Parathyroid adenoma (tissue), 2 donors: ENCODE data around the gene ZFP36L1.

Experiments
- H2AFZ ChIP-seq: fragments of 300-600 bp; sonication (generic); one replicate; pipeline ENCODE4 v1.7.0; 2017; ENCODE audit warnings: antibody characterized with exemption, mild to moderate bottlenecking
- H3K27ac ChIP-seq: fragments of 300-600 bp; sonication (generic); one replicate; pipeline ENCODE4 v1.7.0; 2017
- H3K27me3 ChIP-seq: fragments of 300-600 bp; sonication (generic); one replicate; pipeline ENCODE4 v1.7.0; 2017; ENCODE audit warnings: low read length; ENCODE audit not compliant: control insufficient read depth, insufficient read depth
- H3K36me3 ChIP-seq: fragments of 300-600 bp; sonication (generic); one replicate; pipeline ENCODE4 v1.7.0; 2017; ENCODE audit warnings: low read length; ENCODE audit not compliant: control insufficient read depth, insufficient read depth
- H3K4me1 ChIP-seq: fragments of 300-600 bp; sonication (generic); one replicate; pipeline ENCODE4 v1.7.0; 2017; ENCODE audit warnings: control low read depth
- H3K4me2 ChIP-seq: fragments of 300-600 bp; sonication (generic); one replicate; pipeline ENCODE4 v1.7.0; 2017; ENCODE audit warnings: low read length
- H3K4me3 ChIP-seq: fragments of 300-600 bp; sonication (generic); one replicate; pipeline ENCODE4 v1.7.0; 2017; ENCODE audit warnings: low read depth, low read length
- H3K79me2 ChIP-seq: fragments of 300-600 bp; sonication (generic); one replicate; pipeline ENCODE4 v1.7.0; 2017; ENCODE audit warnings: control low read depth
- H3K9ac ChIP-seq: fragments of 300-600 bp; sonication (generic); one replicate; pipeline ENCODE4 v1.7.0; 2017; ENCODE audit warnings: mild to moderate bottlenecking
- H3K9me3 ChIP-seq: fragments of 300-600 bp; sonication (generic); one replicate; pipeline ENCODE4 v1.7.0; 2017; ENCODE audit warnings: low read length; ENCODE audit not compliant: control insufficient read depth
- CTCF ChIP-seq: fragments of 300-600 bp; sonication (generic); IDR thresholded peaks from one replicate; pipeline ENCODE4 v1.7.0; 2017; ENCODE audit warnings: antibody characterized with exemption, mild to moderate bottlenecking
- donor health status: primary hyperparathyroidism.

The ZFP36L1 gene

GRCh38 chr14:68739701-68740100 lies 53.2 kb downstream of the ZFP36L1 start:
- H3K27me3 ChIP-seq = no peaks in the 10 kb centered on the region
- no peaks in the 10 kb centered on the region for H3K36me3 ChIP-seq
- TF ChIP-seq CTCF = no peak
- no peak overlapping the region for H3K4me2 ChIP-seq
- no peak overlapping the region for H3K4me3 ChIP-seq
- H3K4me1 ChIP-seq = peaks cover 17% of the 10 kb centered on the region
- no peaks in the 10 kb centered on the region for H3K79me2 ChIP-seq
- no peak overlapping the region for H2AFZ ChIP-seq
- H3K9me3 ChIP-seq = no peaks in the 10 kb centered on the region
- no peak overlapping the region for H3K27ac ChIP-seq
- H3K9ac ChIP-seq = no peak overlapping the region

GRCh38 chr14:68738559-68738958 lies 54.3 kb downstream of the ZFP36L1 start:
- TF ChIP-seq CTCF = no peak
- peaks cover 26% of the 10 kb centered on the region for H3K4me1 ChIP-seq
- no peaks in the 10 kb centered on the region for H3K9me3 ChIP-seq
- no peak overlapping the region for H2AFZ ChIP-seq
- H3K4me2 ChIP-seq = no peak overlapping the region
- no peak overlapping the region for H3K4me3 ChIP-seq
- H3K27ac ChIP-seq = no peak overlapping the region
- H3K9ac ChIP-seq = no peak overlapping the region
- no peaks in the 10 kb centered on the region for H3K36me3 ChIP-seq
- no peaks in the 10 kb centered on the region for H3K27me3 ChIP-seq
- no peaks in the 10 kb centered on the region for H3K79me2 ChIP-seq
